ENCODE results near the gene MRPS25. TPM values are rescaled to one million over a fixed set of nuclear protein-coding genes. Genes with fewer than 3 reads are reported as not detected.
A peak's percentile ranks its signal among the peaks of the same experiment; 100 is the strongest.

The MRPS25 gene
- 42.1 and 47.6 TPM in 2 replicates for total RNA-seq
- 96.9 and 104 TPM in 2 replicates for polyA plus RNA-seq

GRCh38 chr3:15064835-15065549 is at the start of gene MRPS25:
TSS of gene MRPS25 (minus strand) at chr3:15065315. CDS start at chr3:15065194, 121 bp downstream.
- H3K4me1 ChIP-seq (ENCODE audit: low read depth): no peaks in the 10 kb centered on the region
- peak; percentile 95 for DNase-seq (ENCODE audit: low read depth in 1 of 2, low spot score in 1 of 2)
- TF ChIP-seq, protein P1, sequence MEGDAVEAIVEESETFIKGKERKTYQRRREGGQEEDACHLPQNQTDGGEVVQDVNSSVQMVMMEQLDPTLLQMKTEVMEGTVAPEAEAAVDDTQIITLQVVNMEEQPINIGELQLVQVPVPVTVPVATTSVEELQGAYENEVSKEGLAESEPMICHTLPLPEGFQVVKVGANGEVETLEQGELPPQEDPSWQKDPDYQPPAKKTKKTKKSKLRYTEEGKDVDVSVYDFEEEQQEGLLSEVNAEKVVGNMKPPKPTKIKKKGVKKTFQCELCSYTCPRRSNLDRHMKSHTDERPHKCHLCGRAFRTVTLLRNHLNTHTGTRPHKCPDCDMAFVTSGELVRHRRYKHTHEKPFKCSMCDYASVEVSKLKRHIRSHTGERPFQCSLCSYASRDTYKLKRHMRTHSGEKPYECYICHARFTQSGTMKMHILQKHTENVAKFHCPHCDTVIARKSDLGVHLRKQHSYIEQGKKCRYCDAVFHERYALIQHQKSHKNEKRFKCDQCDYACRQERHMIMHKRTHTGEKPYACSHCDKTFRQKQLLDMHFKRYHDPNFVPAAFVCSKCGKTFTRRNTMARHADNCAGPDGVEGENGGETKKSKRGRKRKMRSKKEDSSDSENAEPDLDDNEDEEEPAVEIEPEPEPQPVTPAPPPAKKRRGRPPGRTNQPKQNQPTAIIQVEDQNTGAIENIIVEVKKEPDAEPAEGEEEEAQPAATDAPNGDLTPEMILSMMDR (IDR thresholded peaks at IDR 0.05; ENCODE audit: low read depth, low read length): no peak
- no peaks in the 10 kb centered on the region for H3K9me3 ChIP-seq (ENCODE audit: low read depth)
- peak within 1 kb of the TSS; percentile 69 for H3K27ac ChIP-seq
- H3K4me3 ChIP-seq: peak within 1 kb of the TSS; percentile 85
- no peaks in the 10 kb centered on the region for H3K36me3 ChIP-seq
- H3K27me3 ChIP-seq: no peaks in the 10 kb centered on the region

DNA sequence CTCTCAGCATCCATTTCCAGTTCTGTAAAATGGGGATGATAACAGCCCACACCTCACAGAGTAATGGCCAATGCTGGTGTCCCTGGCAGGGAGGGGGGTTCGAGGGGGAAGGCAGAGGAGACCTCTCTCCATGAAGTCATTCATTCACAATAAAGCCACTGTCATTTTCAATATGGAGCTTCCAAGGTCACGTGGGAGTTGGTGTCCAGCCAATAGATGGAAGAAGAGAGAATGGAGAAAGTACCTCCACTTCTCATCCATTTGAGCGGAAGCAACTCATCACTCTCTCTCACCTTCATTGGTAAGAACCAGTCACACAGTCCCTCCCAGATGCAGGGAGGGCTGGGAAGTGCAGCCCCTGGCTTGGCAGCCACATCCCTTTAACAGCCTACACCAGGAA is 48.8 kb upstream of the MRPS25 start:
- H3K4me1 ChIP-seq (ENCODE audit: low read depth): peaks cover 4% of the 10 kb centered on the region
- H3K27ac ChIP-seq: no peak overlapping the region
- no peaks in the 10 kb centered on the region for H3K27me3 ChIP-seq
- no peak overlapping the region for H3K4me3 ChIP-seq
- H3K36me3 ChIP-seq: no peaks in the 10 kb centered on the region
- no peaks in the 10 kb centered on the region for H3K9me3 ChIP-seq (ENCODE audit: low read depth)
- TF ChIP-seq, protein P1 (IDR thresholded peaks at IDR 0.05; ENCODE audit: low read depth, low read length): no peak
- DNase-seq (ENCODE audit: low read depth in 1 of 2, low spot score in 1 of 2): no peak

DNA sequence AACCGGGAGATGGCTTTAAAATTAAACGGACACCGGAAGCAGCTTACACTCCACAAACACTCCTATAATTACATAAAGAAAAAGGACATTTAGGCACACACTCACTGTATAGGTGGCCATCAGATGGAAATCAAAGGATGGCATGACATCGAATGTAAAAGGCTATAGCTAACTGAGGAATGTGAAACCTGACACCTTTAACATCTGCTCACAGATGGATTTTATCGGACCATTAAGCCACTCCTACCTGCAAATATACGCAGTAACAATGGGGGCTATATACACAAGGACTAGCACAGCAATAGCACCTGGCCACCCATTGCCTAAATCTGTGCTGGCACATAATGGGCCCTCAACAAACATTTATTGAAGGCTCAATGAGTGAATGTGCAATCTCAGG is 48.4 kb upstream of the MRPS25 start:
- no peak overlapping the region for H3K27ac ChIP-seq
- H3K4me1 ChIP-seq (ENCODE audit: low read depth): peaks cover 4% of the 10 kb centered on the region
- H3K9me3 ChIP-seq (ENCODE audit: low read depth): no peaks in the 10 kb centered on the region
- DNase-seq (ENCODE audit: low read depth in 1 of 2, low spot score in 1 of 2): no peak
- TF ChIP-seq, protein P1 (IDR thresholded peaks at IDR 0.05; ENCODE audit: low read depth, low read length): no peak
- H3K4me3 ChIP-seq: no peak overlapping the region
- H3K36me3 ChIP-seq: no peaks in the 10 kb centered on the region
- H3K27me3 ChIP-seq: no peaks in the 10 kb centered on the region

GRCh38 chr3:15112011-15112410 is 46.9 kb upstream of the MRPS25 start:
- Histone ChIP-seq H3K4me1 (ENCODE audit: low read depth) (peaks cover 4% of the 10 kb centered on the region), H3K9me3 (ENCODE audit: low read depth) (no peaks in the 10 kb centered on the region), H3K4me3 (no peak overlapping the region), H3K27me3 (no peaks in the 10 kb centered on the region), H3K27ac (no peak overlapping the region), H3K36me3 (no peaks in the 10 kb centered on the region)
- DNase-seq (ENCODE audit: low read depth in 1 of 2, low spot score in 1 of 2): peak in 1 of 2 donors; percentile 29
- TF ChIP-seq, protein P1 (IDR thresholded peaks at IDR 0.05; ENCODE audit: low read depth, low read length): no peak

DNA sequence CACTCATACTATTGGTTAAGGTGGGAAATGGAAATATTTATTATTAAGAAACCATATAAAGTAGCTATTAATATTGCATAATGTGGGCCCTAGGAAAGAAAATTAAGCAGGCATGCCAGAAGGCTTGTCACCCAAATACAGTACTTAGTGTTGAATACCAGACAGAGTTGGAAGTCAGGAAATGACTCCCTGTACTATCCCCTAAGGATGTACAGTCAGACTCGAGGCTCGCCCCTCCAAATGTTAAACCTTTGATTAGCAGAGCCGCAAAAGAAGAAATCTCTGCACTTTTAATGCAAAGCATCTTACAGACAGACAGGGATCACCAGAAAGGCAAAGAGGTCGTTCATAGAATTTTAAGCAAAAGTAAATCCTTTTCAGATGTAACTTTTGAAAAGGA is 45.1 kb upstream of the MRPS25 start:
- Histone ChIP-seq H3K36me3 (no peaks in the 10 kb centered on the region), H3K4me3 (no peak overlapping the region), H3K27me3 (no peaks in the 10 kb centered on the region), H3K4me1 (ENCODE audit: low read depth) (peaks cover 4% of the 10 kb centered on the region), H3K27ac (no peak overlapping the region), H3K9me3 (ENCODE audit: low read depth) (no peaks in the 10 kb centered on the region)
- DNase-seq (ENCODE audit: low read depth in 1 of 2, low spot score in 1 of 2): peak in 1 of 2 donors; percentile 6
- TF ChIP-seq, protein P1 (IDR thresholded peaks at IDR 0.05; ENCODE audit: low read depth, low read length): no peak

Measured in cardiac muscle cell (in vitro differentiated cells and primary cell).